ENCODE data around the gene ECI2.

ECI2 gene

DNA sequence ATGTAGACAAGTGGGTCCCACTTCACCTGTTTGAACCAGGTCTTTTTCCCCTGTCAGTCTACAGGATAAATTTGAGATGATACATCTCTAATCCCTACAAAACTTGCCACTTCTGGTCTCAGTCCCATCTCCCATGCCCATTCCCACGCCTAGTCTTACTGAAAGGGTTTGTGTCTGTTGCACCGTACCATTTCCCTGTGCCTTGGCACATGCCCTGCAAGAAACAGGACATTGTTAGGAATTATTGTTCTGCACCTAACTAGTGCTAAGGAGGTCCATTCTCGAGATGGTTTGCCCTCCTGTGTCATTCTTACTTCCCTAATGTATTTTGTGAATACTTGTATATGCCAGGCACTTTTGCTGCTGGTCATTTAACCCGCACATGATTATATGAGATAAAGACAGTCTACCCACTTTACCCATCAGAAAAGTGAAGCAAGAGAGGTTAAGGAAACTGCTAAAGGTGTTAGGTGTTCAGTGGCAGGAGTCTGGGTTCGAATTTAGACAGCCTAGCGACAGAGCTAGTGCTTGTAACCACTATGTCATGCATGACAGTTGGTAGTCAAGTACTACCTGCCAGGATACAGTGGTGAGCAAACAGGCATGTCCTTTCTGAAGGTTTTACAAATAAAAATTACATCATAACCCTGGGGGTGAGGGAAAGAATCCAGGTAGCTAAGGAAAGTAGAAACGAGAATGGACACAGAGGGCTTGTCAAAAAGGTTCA is 69.2 kb downstream of the ECI2 start:
- DNase-seq = peak in 1 of 2 experiments; percentile 24
- TF ChIP-seq GATA1 (IDR thresholded peaks at IDR 0.05; ENCODE audit: low read depth, low read length) (no peak), POLR2A (IDR thresholded peaks at IDR 0.05; ENCODE audit: low read length) (no peak)
